HG02623 (cell line): Measurements from ENCODE around the gene ZNF593OS.

Source experiments
- ATAC-seq: cut with Tn5 transposase; IDR thresholded peaks from one replicate; pipeline ENCODE4 v1.9.1; 2021; ENCODE audit warnings: moderate library complexity; ENCODE audit not compliant: unreplicated experiment

Gene ZNF593OS

DNA sequence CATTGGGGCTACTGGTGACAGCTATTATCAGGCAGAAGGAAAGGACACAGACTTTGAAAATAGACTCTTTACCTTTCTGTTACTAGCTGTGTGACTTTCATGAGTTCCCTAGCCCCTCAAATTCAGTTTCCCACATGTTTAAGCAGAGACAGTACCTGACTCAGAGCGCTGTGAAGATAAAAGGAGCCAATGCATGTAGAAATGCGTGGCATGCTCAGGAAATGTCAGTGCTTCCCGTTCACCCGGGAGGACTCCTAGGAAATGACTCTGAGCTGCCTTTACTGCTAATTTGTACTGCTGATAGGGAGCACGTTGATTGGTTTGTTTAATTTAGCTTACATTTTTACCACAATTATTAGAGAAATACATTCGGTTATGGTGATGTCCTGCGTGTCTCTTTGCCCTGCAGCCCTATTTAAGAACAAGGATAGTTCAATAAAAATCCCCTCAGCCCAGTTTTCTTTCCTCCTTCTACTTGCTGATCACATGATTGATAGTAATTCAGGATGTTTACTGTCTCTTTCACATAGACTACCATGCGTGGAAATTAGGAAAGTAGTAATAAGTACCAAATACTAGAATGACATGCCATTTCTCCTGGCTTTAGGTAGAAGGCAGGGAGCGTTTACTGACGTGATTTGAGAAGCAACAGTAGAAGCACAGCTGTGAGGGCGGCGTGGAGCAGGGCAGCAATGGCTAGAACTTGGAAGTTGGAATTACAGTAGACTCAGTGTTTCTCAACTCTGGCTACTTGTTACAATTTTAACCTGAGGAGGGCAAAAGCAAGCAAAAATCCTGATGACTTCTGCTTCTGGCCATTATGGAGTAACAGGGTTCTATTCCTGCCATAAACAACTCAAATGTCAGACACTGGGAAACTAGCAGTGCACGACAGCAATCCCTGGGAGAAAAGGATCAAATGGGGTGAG lies 44.1 kb downstream of the ZNF593OS start:
- no peak for ATAC-seq

DNA sequence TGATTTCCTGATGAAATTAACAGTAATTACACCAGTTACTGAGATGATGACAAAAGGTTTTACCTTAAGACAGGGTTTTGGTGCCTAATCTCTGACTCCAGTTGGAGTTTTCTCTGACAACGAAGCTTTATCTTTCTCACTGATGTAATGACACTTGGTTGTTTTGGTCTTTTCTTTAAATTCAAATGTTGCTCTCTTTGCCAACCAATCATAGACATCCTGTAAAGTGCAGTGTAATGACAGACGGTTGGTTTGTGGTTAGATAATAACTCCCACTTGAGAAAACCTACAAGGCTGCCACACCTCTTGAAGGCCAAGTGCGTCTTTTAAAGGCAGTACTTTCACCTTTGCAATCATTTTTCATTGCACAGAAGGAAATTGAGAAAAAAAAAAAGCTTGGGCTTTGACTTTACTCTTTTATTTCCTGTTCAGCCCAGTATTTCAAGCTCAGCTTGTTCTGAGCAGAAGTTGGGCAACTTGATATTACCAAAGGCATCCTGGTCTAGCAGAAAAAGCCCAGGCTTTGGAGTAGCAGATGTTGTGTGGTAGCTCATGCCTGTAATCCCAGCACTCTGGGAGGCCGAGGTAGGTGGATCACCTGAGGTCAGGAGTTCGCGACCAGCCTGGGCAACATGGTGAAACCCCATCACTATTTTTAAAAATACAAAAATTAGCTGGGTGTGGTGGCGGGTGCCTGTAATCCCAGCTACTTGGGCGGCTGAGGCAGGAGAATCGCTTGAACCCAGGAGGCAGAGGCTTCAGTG lies 45.1 kb downstream of the ZNF593OS start:
- peak; percentile 67 for ATAC-seq

DNA sequence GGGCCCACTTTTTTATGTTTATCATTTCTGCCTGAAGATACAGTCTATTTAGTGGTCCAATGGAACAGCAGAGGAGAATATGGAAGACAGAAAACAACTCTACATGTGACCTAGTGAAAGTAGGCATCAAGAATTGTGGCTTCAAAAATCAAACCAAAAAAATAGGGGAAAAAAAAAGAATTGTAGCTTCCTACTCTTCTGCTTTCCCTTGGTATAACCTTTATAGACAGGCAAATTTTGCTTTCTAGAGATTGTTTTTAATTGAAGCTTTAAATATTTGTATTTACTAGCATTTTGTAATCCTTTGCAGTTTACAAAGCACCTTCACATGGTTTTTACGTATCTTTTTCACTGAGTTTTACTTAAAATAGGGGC lies 45.7 kb downstream of the ZNF593OS start:
- ATAC-seq: no peak

DNA sequence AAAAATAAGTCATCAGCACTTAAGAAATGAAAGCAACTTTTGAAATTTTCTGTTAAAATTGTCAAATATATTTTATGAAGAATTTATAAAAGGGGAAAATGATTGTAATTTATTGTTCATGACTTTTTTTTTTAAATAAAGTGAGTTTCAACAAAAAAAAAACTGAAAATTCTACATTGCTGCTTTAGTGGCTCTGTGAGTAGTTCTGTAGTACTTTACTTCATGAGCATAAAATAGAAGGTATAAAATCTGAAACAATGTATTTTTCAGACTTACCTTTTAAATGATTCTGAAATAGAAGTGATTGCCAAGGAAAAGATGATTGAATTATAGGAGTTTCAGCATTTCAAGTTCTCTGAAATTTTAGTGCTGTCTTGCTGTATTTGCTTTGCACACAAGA lies 46.2 kb downstream of the ZNF593OS start:
- ATAC-seq: no peak

- no peak for ATAC-seq
Measured at GRCh38 chr1:26124418-26125331, 47.0 kb downstream of the ZNF593OS start.

- no peak for ATAC-seq
Measured at GRCh38 chr1:26122988-26123973, 48.4 kb downstream of the ZNF593OS start.

- ATAC-seq: no peak
Measured at GRCh38 chr1:26121854-26122773, 49.5 kb downstream of the ZNF593OS start.

DNA sequence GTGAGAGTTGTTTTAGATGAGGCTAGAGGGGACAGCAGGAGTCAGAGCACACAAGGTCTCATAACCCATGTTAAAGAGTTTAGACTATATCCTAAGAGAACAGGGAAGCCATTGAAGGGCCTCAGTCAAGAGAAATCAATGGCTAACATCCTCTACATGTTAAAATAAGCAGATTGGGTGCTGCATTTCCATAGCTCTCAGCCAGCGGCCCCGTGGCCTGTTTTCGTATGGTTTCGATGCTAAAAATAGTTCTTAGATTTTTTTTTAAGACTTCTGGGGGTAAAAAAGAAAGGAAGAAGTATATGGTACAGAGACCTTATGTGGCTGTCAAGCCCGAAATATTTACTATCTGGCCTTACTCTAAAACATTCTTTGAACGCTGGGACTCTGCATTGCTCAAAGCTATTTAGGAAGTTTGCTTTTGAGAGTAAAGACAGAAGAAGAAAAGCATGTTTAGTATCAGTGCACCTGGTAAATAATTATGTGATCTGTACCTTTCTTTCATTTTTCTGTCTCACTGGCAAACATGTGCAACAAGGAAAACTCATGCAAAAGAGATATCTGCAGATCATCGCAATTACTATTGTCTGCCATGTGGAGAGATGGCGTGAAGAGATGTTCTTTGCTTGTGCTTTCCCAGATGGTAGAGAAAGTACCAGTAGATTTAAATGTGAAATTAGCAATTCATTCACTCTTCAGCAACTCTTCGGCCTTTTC lies 51.6 kb downstream of the ZNF593OS start:
- ATAC-seq: no peak
